ENCODE results near the gene AATK. TPM values are rescaled to one million over a fixed set of nuclear protein-coding genes. Genes with fewer than 3 reads are reported as not detected.

AATK gene
- total and polyA plus RNA-seq, 10 of the 15 experiments (the other 5 are each of a cell fraction or from before 2014, with no cell fraction given): 0.04 TPM; not detected in 9

DNA sequence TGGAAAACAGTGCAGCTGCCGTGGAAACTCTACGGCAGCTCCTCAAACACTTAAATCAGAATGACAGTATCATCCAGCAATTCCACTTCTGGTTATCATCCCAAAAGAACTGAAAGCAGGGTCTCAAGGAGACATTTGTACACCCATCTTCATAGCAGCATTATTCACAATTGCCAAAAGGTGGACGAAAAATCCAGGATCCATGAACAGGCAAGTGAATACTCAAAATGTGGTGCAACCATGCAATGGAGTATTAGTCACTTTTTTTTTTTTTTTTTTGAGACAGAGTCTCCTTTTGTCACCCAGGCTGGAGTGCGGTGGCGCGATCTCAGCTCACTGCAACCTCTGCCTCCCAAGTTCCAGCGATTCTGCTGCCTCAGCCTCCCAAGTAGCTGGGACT, 10.6 kb upstream of the AATK start (continued):
- TF ChIP-seq FOXM1 (IDR thresholded peaks at IDR 0.05; ENCODE audit: low read depth, low read length) (no peak), EP300 (IDR thresholded peaks at IDR 0.05; ENCODE audit: borderline replicate concordance in 1 of 2, control insufficient read depth in 1 of 2, low read depth in 2 of 2, low read length in 2 of 2) (no peak), RAD21 (IDR thresholded peaks at IDR 0.05; ENCODE audit: insufficient read depth, low read depth, low read length) (no peak)

GRCh38 chr17:81173762-81174155, 7.7 kb upstream of the AATK start:
- Histone ChIP-seq H3K9me3 (replicated peaks; ENCODE audit: control insufficient read depth, insufficient read depth, low read length) (no peaks in the 10 kb centered on the region; the same call in 2 of the 3 replicates), H3K79me2 (ENCODE audit: control insufficient read depth, insufficient read depth, low read length) (no peaks in the 10 kb centered on the region), H3K4me1 (ENCODE audit: control insufficient read depth, insufficient read depth, low read length) (no peaks in the 10 kb centered on the region), H3K9ac (ENCODE audit: control insufficient read depth, insufficient read depth, low read length) (no peak overlapping the region), H3K27ac (ENCODE audit: control insufficient read depth, insufficient read depth) (no peak overlapping the region), H3K4me3 (no peak overlapping the region), H3K36me3 (ENCODE audit: control insufficient read depth in 2 of 2, insufficient read depth in 2 of 2, low read length in 1 of 2) (no peaks in the 10 kb centered on the region), H3K4me2 (ENCODE audit: control insufficient read depth, insufficient read depth) (no peak overlapping the region), H3K27me3 (replicated peaks in 1 of 2; ENCODE audit: control insufficient read depth in 2 of 2, insufficient read depth in 2 of 2, low read length in 1 of 2) (no peaks in the 10 kb centered on the region; a peak in 2 of 4 replicates), H4K20me1 (ENCODE audit: control insufficient read depth, insufficient read depth) (no peaks in the 10 kb centered on the region), H2AFZ (ENCODE audit: control insufficient read depth, low read depth, low read length) (no peak overlapping the region)
- POLR2A ChIA-PET: no interaction called here
- RAD21 ChIA-PET (ENCODE audit: unreplicated experiment): no interaction called here
- FAIRE-seq: no peak
- intact Hi-C loops (cut with micrococcal nuclease; ENCODE audit: unreplicated experiment) (no loop called here), in situ Hi-C loops (cut with MboI) (no loop called here)
- WGBS (ENCODE audit: insufficient coverage, insufficient replicate concordance, low lambda C conversion rate, missing lambda C conversion rate): 0% methylated on average over 1 of the region's 1 CpG
- CTCF ChIA-PET: no interaction called here
- BruUV-seq (replicated peaks): no TSS peak
- SMC1A ChIA-PET (ENCODE audit: uncharacterized antibody, unreplicated experiment): no interaction called here
- no peak for DNase-seq (ENCODE audit: low read depth, low spot score)
- no peak for ATAC-seq
- TF ChIP-seq NR2C2 (IDR thresholded peaks at IDR 0.05; ENCODE audit: borderline replicate concordance, control insufficient read depth, insufficient read length, low read depth) (no peak), PAX5 (IDR thresholded peaks at IDR 0.05; ENCODE audit: borderline replicate concordance, low read depth, low read length) (no peak), EZH2 (IDR thresholded peaks at IDR 0.05; ENCODE audit: borderline replicate concordance, control insufficient read depth, low read depth, low read length) (no peak), TCF3 (IDR thresholded peaks at IDR 0.05; ENCODE audit: borderline replicate concordance, insufficient read depth, low read depth, low read length) (no peak), NKRF (conservative IDR thresholded peaks at IDR 0.05) (no peak), SIX5 (IDR thresholded peaks at IDR 0.05; ENCODE audit: low read depth, low read length, severe bottlenecking) (no peak), SUZ12 (IDR thresholded peaks at IDR 0.05; ENCODE audit: unreplicated experiment) (no peak), PRDM15 (CRISPR knock-in tag; IDR thresholded peaks at IDR 0.05) (no peak)
- TF ChIP-seq, protein P1, sequence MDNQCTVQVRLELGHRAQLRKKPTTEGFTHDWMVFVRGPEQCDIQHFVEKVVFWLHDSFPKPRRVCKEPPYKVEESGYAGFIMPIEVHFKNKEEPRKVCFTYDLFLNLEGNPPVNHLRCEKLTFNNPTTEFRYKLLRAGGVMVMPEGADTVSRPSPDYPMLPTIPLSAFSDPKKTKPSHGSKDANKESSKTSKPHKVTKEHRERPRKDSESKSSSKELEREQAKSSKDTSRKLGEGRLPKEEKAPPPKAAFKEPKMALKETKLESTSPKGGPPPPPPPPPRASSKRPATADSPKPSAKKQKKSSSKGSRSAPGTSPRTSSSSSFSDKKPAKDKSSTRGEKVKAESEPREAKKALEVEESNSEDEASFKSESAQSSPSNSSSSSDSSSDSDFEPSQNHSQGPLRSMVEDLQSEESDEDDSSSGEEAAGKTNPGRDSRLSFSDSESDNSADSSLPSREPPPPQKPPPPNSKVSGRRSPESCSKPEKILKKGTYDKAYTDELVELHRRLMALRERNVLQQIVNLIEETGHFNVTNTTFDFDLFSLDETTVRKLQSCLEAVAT (IDR thresholded peaks at IDR 0.05): no peak
- TF ChIP-seq, protein P2, sequence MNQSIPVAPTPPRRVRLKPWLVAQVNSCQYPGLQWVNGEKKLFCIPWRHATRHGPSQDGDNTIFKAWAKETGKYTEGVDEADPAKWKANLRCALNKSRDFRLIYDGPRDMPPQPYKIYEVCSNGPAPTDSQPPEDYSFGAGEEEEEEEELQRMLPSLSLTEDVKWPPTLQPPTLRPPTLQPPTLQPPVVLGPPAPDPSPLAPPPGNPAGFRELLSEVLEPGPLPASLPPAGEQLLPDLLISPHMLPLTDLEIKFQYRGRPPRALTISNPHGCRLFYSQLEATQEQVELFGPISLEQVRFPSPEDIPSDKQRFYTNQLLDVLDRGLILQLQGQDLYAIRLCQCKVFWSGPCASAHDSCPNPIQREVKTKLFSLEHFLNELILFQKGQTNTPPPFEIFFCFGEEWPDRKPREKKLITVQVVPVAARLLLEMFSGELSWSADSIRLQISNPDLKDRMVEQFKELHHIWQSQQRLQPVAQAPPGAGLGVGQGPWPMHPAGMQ (IDR thresholded peaks at IDR 0.05; ENCODE audit: borderline replicate concordance): no peak

Data from GM12878 (cell line).